RWPE1 (cell line): ENCODE measurements around the gene CCN5.
A peak's percentile ranks its signal among the peaks of the same experiment; 100 is the strongest.

Source experiments
- CTCF ChIA-PET: fragments of 350-600 bp; sonication (Branson Sonifier 250); formaldehyde crosslinking; extraction: SDS; loops from one replicate; lab custom pipeline; 2021; lab: Yijun Ruan, JAX
- POLR2A ChIA-PET: fragments of 400-600 bp; formaldehyde crosslinking; extraction: SDS; loops from one replicate; lab custom pipeline; 2020; ENCODE audit warnings: antibody characterized with exemption; ENCODE audit not compliant: low non-redundant PET; lab: Yijun Ruan, JAX
- DNase-seq: peaks from one replicate; pipeline ENCODE4 v3.0.0; 2012; ENCODE audit warnings: low spot score
- H3K27ac ChIP-seq: fragments of 450-650 bp; 2 replicates; pipeline ENCODE4 v1.5.1; 2017
- TF ChIP-seq, protein P1 (sequence below): fragments of 450-650 bp; conservative IDR thresholded peaks from 2 replicates; pipeline ENCODE4 v1.5.1; 2017; ENCODE audit warnings: low read depth, mild to moderate bottlenecking

CCN5 gene

GRCh38 chr20:44731657-44732056, 16.5 kb downstream of the CCN5 start:
- no peak for DNase-seq
- CTCF ChIA-PET: interaction anchor here (0.7 to 7.7 kb wide), 4 partner anchors 17 to 275 kb away, joined by 5 to 184 read pairs (median 9); no protein-coding TSS in a partner anchor

GRCh38 chr20:44732327-44732726, 17.2 kb downstream of the CCN5 start:
- no peak overlapping the region for H3K27ac ChIP-seq
- CTCF ChIA-PET: interaction anchor here (0.6 to 7.7 kb wide), 9 partner anchors 8 to 1143 kb away, joined by 3 to 184 read pairs (median 4); no protein-coding TSS in a partner anchor
- no peak for DNase-seq
- POLR2A ChIA-PET: interaction anchor here (1.4 kb wide), 1 partner anchor 50 kb away, joined by 5 read pairs; no protein-coding TSS in a partner anchor
- TF ChIP-seq, protein P1, sequence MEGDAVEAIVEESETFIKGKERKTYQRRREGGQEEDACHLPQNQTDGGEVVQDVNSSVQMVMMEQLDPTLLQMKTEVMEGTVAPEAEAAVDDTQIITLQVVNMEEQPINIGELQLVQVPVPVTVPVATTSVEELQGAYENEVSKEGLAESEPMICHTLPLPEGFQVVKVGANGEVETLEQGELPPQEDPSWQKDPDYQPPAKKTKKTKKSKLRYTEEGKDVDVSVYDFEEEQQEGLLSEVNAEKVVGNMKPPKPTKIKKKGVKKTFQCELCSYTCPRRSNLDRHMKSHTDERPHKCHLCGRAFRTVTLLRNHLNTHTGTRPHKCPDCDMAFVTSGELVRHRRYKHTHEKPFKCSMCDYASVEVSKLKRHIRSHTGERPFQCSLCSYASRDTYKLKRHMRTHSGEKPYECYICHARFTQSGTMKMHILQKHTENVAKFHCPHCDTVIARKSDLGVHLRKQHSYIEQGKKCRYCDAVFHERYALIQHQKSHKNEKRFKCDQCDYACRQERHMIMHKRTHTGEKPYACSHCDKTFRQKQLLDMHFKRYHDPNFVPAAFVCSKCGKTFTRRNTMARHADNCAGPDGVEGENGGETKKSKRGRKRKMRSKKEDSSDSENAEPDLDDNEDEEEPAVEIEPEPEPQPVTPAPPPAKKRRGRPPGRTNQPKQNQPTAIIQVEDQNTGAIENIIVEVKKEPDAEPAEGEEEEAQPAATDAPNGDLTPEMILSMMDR: no peak

More at GRCh38 chr20:44731657-44732056, 16.5 kb downstream of the CCN5 start:
- POLR2A ChIA-PET: no interaction called here
- TF ChIP-seq, protein P1: no peak
- H3K27ac ChIP-seq: peak overlapping the region; percentile 48

DNA sequence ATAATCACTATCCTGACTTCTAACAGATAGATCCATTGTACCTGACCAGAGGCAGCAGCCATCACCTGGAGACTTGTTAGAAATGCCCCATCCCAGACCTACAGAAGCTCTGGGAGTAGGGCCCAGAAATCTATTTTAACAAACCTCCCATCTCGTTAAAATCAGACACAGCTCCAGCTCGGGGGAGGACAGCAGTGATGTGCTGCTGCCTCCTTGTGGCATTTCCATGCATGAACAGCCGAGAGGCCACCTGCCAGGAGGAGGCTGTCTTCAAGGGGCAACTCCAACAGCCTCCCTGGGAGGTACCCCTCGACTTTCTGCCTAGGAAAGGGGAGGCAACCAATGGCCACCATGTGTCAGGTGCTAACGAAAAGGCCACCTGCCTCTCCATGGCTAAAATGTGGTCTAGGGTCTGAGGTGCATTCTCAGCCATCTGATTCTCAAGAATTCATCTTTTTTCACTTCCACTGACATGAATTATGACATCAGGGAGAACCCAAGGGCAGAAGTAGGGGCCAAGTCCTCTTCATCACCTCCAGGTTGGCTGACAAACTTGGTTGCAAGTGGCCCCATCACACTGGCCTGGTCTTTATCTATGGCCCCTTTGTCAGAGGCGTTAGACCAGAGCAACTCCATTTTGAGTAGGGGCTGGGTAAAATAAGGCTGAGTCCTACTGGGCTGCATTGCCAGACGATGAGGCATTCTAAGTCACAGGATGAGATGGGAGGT, 18.3 kb downstream of the CCN5 start:
- CTCF ChIA-PET: interaction anchor here (0.5 to 7.7 kb wide), 17 partner anchors 9 to 1142 kb away, joined by 3 to 184 read pairs (median 4); partner anchors contain the start of gene CCN5
- POLR2A ChIA-PET: interaction anchor here (1.4 kb wide), 1 partner anchor 51 kb away, joined by 5 read pairs; no protein-coding TSS in a partner anchor
- TF ChIP-seq, protein P1: peak; percentile 99
- no peak overlapping the region for H3K27ac ChIP-seq
- DNase-seq: peak; percentile 90

DNA sequence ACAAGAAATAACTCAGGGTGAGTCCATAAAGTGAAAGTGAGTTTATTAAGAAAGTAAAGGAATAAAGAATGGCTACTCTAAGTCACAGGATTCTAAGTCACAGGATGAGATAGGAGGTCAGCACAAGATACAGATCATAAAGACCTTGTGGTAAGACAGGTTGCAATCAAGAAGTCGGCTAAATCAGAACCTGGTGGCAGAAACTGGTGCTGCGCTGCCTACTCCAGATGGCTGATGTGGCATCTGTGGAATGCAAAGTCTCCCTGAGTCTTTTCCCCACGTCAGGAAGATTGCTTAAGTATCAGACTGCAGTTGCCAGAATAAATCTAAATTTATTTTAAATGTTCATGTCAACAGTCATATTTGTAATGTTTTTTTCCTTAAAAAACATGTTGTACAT, 19.8 kb downstream of the CCN5 start:
- peak; percentile 76 for DNase-seq
- no peak overlapping the region for H3K27ac ChIP-seq
- ChIA-PET CTCF (interaction anchor here (1.0 to 7.7 kb wide), 3 partner anchors 17 to 56 kb away, joined by 3 to 184 read pairs (median 4); no protein-coding TSS in a partner anchor), POLR2A (no interaction called here)
- TF ChIP-seq, protein P1: peak; percentile 19; the same call in 1 of the 2 replicates

- H3K27ac ChIP-seq: no peak overlapping the region
- POLR2A ChIA-PET: no interaction called here
- CTCF ChIA-PET: interaction anchor here (1.0 to 7.7 kb wide), 2 partner anchors 51 to 57 kb away, joined by 3 to 184 read pairs; no protein-coding TSS in a partner anchor
- TF ChIP-seq, protein P1: no peak
- no peak for DNase-seq
These were observed 20.6 kb downstream of the CCN5 start for GRCh38 chr20:44735816-44736169.

DNA sequence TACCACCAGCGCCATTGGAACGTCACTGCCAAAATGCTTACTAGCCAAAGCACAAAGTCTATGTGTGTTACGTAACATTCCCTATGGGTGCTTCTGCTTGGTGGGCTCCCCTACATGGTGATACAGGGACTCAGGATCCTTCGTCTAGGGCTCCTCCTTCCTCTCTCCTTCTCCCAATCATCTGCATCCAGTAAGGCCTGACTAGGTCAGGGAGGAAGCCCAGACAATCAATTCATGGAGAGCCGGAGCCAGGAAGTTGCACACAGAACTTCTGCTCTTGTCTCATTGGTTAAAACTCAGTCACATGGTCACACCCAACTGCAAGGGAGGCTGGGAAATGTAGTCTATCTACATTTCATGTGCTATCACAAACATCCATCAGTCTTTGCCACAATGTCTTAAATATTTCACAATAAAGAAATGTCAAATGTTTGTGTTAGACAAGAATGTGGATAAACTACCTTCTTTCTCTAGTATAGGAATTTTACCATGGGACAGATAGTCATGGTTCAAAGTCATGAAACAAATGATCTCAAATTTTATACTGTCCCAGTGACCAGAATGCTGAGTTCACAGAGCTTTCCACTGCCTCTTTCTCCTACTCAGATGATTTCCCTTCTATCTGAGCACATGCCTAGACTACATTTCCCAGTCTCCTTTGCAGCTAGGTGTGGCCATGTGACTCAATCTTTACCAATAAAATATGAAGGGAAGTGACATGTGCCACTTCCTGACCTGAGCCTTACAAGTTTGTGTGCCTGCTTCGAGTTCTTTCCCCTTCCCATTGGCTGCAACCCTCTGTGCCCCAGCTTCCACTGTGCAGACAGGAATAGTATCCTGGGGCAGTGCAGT, 21.2 kb downstream of the CCN5 start:
- TF ChIP-seq, protein P1: no peak
- peak; percentile 74 for DNase-seq
- POLR2A ChIA-PET: interaction anchor here (0.6 kb wide), 1 partner anchor 992 kb away, joined by 3 read pairs; no protein-coding TSS in a partner anchor
- CTCF ChIA-PET: interaction anchor here (1.0 to 1.3 kb wide), 3 partner anchors 11 to 51 kb away, joined by 3 to 5 read pairs (median 3); no protein-coding TSS in a partner anchor
- H3K27ac ChIP-seq: no peak overlapping the region
